Smooth muscle cell (in vitro differentiated cells): ENCODE data around the gene ZNF319. TPM values are rescaled to one million over a fixed set of nuclear protein-coding genes. Genes with fewer than 3 reads are reported as not detected.

Experiments
- DNase-seq: peaks from one replicate; lab custom pipeline; 2025; ENCODE audit not compliant: unreplicated experiment; lab: John Stamatoyannopoulos, UW
- H2AFZ ChIP-seq: fragments of 200-600 bp; sonication (generic); 2 replicates; pipeline ENCODE4 v1.6.0; 2016; ENCODE audit warnings: antibody characterized with exemption, low read depth, mild to moderate bottlenecking
- H3F3A ChIP-seq: fragments of 200-600 bp; sonication (generic); 2 replicates; pipeline ENCODE4 v1.6.0; 2017; ENCODE audit warnings: antibody characterized with exemption, low read depth
- H3K27ac ChIP-seq: fragments of 200-600 bp; sonication (generic); 2 replicates; pipeline ENCODE4 v1.5.1; 2016; ENCODE audit warnings: low read depth, mild to moderate bottlenecking
- H3K27me3 ChIP-seq: fragments of 200-600 bp; sonication (generic); 2 replicates; pipeline ENCODE4 v1.6.1; 2016; ENCODE audit warnings: low read depth, mild to moderate bottlenecking
- H3K36me3 ChIP-seq: fragments of 200-600 bp; sonication (generic); 2 replicates; pipeline ENCODE4 v1.5.1; 2016; ENCODE audit warnings: low read depth
- H3K4me1 ChIP-seq: fragments of 200-600 bp; sonication (generic); 2 replicates; pipeline ENCODE4 v1.5.1; 2016; ENCODE audit warnings: low read depth
- H3K4me2 ChIP-seq: fragments of 200-600 bp; sonication (generic); 2 replicates; pipeline ENCODE4 v1.6.0; 2016; ENCODE audit warnings: mild to moderate bottlenecking
- H3K4me3 ChIP-seq: fragments of 200-600 bp; sonication (generic); 2 replicates; pipeline ENCODE4 v1.5.1; 2016; ENCODE audit warnings: mild to moderate bottlenecking
- H3K79me2 ChIP-seq: fragments of 200-600 bp; sonication (generic); 2 replicates; pipeline ENCODE4 v1.6.0; 2016; ENCODE audit warnings: low read depth, mild to moderate bottlenecking
- H3K9ac ChIP-seq: fragments of 200-600 bp; sonication (generic); 2 replicates; pipeline ENCODE4 v1.6.0; 2016; ENCODE audit warnings: low read depth
- H3K9me3 ChIP-seq: fragments of 200-600 bp; sonication (generic); replicated peaks from 2 replicates; pipeline ENCODE4 v1.5.1; 2016; ENCODE audit warnings: low read depth
- H4K20me1 ChIP-seq: fragments of 200-600 bp; sonication (generic); 2 replicates; pipeline ENCODE4 v1.6.0; 2016; ENCODE audit warnings: low read depth
- WGBS: methylation state at CpG from one replicate; pipeline ENCODE4 v1.1.7; 2016; ENCODE audit warnings: low lambda C conversion rate; 5-methylcytosine and 5-hydroxymethylcytosine counted together
- polyA plus RNA-seq: library from polyadenylated mRNA; unstranded; fragments of >200 nt; fragmentation: Nextera tagmentation; extraction: Ambion mirVana; gene quantifications from 2 replicates; pipeline ENCODE4 v1.2.1, GENCODE V29; 2016
- total RNA-seq: library from RNA; depleted of rRNA; stranded (reverse); fragments of >200 nt; gene quantifications from 2 replicates; pipeline ENCODE4 v1.2.3, GENCODE V29; 2014
- TF ChIP-seq, protein P1 (sequence below): fragments of 200-600 bp; sonication (generic); IDR thresholded peaks from 2 replicates; pipeline ENCODE4 v1.5.1; 2017; ENCODE audit warnings: borderline replicate concordance, mild to moderate bottlenecking, antibody characterized with exemption; ENCODE audit not compliant: insufficient read depth, poor library complexity, severe bottlenecking

ZNF319 gene
- total and polyA plus RNA-seq, 2 experiments from 2014 or later = 3.1 to 4.0 TPM

DNA sequence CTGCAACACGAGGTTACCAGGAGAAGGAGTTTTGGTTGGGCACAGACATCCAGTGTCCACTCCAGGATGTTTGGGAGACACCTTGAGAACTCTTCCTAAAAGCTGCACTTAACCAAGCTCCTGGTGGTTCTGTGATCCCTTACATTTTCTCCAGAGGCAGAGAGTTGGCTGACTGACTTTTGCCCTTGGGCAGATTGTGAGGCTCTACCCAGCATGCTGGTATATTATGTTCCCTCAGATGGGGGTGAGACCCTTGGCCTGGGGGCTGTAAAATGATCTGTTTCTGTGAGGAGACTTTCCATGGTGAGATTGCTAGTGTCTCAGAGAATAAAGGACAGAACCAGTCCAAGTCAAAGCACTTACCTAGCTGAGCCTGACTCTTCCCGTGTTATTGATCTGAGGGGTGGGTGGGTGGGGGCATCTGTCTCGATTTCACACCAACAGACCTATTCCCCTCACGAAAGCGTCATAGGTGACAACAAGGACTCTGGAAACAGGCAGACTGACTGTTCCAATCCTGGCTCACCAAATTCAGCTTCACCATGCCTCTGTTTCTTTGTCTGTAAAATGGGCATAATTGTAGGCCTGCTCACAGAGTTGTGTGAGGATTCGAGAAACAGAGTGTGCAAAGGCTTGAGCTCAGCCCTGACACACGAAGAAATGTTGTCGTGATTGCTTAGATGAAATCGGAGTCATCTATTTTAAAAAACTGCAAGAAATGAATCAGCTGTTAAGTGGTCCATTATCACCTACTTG lies 12.9 kb upstream of the ZNF319 start:
- no peak for DNase-seq
- TF ChIP-seq, protein P1, sequence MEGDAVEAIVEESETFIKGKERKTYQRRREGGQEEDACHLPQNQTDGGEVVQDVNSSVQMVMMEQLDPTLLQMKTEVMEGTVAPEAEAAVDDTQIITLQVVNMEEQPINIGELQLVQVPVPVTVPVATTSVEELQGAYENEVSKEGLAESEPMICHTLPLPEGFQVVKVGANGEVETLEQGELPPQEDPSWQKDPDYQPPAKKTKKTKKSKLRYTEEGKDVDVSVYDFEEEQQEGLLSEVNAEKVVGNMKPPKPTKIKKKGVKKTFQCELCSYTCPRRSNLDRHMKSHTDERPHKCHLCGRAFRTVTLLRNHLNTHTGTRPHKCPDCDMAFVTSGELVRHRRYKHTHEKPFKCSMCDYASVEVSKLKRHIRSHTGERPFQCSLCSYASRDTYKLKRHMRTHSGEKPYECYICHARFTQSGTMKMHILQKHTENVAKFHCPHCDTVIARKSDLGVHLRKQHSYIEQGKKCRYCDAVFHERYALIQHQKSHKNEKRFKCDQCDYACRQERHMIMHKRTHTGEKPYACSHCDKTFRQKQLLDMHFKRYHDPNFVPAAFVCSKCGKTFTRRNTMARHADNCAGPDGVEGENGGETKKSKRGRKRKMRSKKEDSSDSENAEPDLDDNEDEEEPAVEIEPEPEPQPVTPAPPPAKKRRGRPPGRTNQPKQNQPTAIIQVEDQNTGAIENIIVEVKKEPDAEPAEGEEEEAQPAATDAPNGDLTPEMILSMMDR = no peak
- H3K9me3 ChIP-seq = no peaks in the 10 kb centered on the region
- H3F3A ChIP-seq = peaks cover 8% of the 10 kb centered on the region
- H3K4me2 ChIP-seq = no peak overlapping the region
- H4K20me1 ChIP-seq = peaks cover 25% of the 10 kb centered on the region
- H3K9ac ChIP-seq = no peak overlapping the region
- no peak overlapping the region for H3K27ac ChIP-seq
- peaks cover 14% of the 10 kb centered on the region for H3K4me1 ChIP-seq
- H3K4me3 ChIP-seq = no peak overlapping the region
- H3K79me2 ChIP-seq = no peaks in the 10 kb centered on the region
- H3K27me3 ChIP-seq = no peaks in the 10 kb centered on the region
- H3K36me3 ChIP-seq = no peaks in the 10 kb centered on the region
- WGBS = 90% methylated on average over 9 of the region's 9 CpGs
- H2AFZ ChIP-seq = no peak overlapping the region

DNA sequence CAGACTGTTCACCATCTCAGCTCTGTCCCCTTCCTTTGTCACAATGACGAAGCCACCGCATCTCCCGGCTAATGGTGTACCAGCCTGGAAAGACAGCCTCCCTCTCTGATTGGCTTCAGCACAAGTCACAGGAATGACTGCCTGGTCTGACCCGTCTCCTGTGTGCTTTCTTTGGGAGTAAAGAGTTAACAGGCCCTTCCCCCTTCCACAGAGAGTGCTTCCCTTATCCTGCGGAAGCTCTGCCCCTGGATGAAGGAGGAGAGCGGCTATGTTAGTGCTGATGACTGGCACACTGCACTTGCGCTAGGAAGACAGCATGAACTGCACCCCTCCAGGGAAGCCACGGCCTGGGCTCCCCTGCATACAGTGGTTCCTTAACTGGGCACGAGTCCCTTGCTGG lies 12.0 kb upstream of the ZNF319 start:
- WGBS = 51% methylated on average over 9 of the region's 9 CpGs
- Histone ChIP-seq H3K9ac (no peak overlapping the region), H4K20me1 (peaks cover 26% of the 10 kb centered on the region), H3K4me1 (peaks cover 14% of the 10 kb centered on the region), H3K9me3 (no peaks in the 10 kb centered on the region), H3K79me2 (no peaks in the 10 kb centered on the region), H2AFZ (no peak overlapping the region), H3K27ac (peak overlapping the region; percentile 58), H3F3A (peaks cover 8% of the 10 kb centered on the region), H3K27me3 (no peaks in the 10 kb centered on the region), H3K4me3 (no peak overlapping the region), H3K4me2 (peak overlapping the region; percentile 33), H3K36me3 (no peaks in the 10 kb centered on the region)
- no peak for DNase-seq
- TF ChIP-seq, protein P1 = no peak

DNA sequence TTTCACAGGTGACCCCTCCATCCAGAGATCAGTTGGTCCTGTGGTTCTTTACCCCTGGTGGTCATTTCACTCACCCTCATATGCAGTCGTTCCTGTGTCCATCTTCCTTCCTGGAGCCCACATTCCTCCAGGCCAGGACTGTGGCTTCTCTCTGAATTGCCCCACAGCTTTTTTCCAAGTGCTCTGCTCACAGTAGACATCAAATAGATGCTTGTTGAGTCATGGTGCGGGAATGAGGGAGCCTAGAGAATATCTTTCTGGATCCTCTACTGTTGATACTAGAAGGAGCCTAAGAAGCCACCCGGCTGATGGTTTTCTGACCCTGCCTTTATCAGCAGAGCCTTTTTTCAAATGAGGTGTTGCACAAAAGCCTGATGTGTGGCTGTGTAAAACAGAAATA lies 11.2 kb upstream of the ZNF319 start:
- Histone ChIP-seq H3K4me1 (peaks cover 14% of the 10 kb centered on the region), H3K4me2 (peak overlapping the region; percentile 33), H2AFZ (no peak overlapping the region), H4K20me1 (peaks cover 26% of the 10 kb centered on the region), H3K9me3 (no peaks in the 10 kb centered on the region), H3K36me3 (no peaks in the 10 kb centered on the region), H3K79me2 (peaks cover 3% of the 10 kb centered on the region), H3K4me3 (no peak overlapping the region), H3K27me3 (no peaks in the 10 kb centered on the region), H3K9ac (no peak overlapping the region), H3K27ac (peak overlapping the region; percentile 58), H3F3A (peaks cover 8% of the 10 kb centered on the region)
- 8% methylated on average over 3 of the region's 3 CpGs for WGBS
- TF ChIP-seq, protein P1 = no peak
- DNase-seq = no peak

DNA sequence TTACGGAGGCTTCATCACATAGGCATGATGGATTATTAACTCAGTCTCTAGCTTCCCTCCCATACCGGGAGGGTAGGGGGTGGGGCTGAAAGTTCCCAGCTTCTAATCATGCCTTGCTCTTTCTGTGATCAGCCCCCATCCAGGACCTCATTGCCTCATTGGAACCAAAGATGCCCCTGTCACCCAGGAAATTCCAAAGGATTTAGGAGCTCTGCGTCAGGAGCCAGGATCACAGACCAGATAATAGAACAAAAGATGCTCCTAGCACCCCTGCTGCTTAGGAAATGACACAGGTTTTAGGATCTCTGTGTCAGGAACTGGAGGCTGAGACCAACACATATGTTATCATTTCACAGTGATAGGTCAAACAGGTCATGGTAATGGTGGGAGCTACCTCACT lies 10.4 kb upstream of the ZNF319 start:
- Histone ChIP-seq H3K36me3 (no peaks in the 10 kb centered on the region), H3K79me2 (peaks cover 3% of the 10 kb centered on the region), H3K4me2 (no peak overlapping the region), H2AFZ (no peak overlapping the region), H3K4me1 (peaks cover 14% of the 10 kb centered on the region), H3K27me3 (no peaks in the 10 kb centered on the region), H4K20me1 (peaks cover 26% of the 10 kb centered on the region), H3K27ac (no peak overlapping the region), H3F3A (peaks cover 8% of the 10 kb centered on the region), H3K9ac (no peak overlapping the region), H3K4me3 (no peak overlapping the region), H3K9me3 (no peaks in the 10 kb centered on the region)
- 63% methylated on average over 3 of the region's 3 CpGs for WGBS
- TF ChIP-seq, protein P1 = no peak
- DNase-seq = no peak
